Effector CD4-positive, alpha-beta T cell (primary cell): Measurements from ENCODE around the gene DOCK3.
"Not testable (repeated sequence)": the region's sequence is repeated elsewhere in the genome, so short reads cannot be mapped to it uniquely, and the experiment has no call there.

ENCODE experiments used
- DNase-seq: peaks from one replicate; pipeline ENCODE4 v3.0.0-alpha.2; 2020

The DOCK3 gene

GRCh38 chr3:50811893-50812292 lies 137.2 kb downstream of the DOCK3 start:
- no peak for DNase-seq

DNA sequence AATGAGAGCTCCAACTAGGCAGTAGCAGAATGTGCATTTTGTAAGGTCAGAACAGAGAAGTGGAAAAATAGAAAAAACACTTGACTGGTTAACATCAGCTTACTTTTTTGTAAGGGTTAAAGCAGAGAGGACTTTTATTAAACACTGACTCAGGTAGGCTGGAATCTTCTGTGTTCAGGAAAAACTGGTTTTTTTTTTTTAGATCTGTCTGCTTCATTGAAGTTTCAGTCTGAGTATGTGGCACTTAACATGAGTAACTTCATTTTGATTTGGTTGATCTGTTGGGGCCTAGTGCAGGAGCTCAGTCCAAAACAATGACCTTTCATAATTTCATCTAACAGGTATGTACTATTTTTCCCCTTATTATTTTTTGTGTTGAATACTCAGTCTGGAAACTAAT lies 141.1 kb downstream of the DOCK3 start:
- DNase-seq = no peak

DNA sequence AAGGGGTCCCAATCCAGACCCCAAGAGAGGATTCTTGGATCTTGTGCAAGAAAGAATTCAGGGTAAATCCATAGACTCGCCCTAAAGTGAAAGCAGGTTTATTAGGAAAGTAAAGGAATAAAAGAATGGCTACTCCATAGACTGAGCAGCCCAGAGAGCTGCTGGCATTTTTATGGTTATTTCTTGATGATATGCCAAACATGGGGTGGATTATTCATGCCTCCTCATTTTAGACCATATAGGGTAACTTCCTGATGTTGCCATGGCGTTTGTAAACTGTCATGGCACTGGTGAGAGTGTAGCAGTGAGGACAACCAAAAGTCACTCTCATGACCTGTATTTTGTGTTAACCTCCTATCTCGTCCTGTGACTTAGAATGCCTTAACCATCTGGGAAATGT lies 142.2 kb downstream of the DOCK3 start:
- no peak for DNase-seq

GRCh38 chr3:50817756-50818529 lies 143.2 kb downstream of the DOCK3 start:
- no peak for DNase-seq

DNA sequence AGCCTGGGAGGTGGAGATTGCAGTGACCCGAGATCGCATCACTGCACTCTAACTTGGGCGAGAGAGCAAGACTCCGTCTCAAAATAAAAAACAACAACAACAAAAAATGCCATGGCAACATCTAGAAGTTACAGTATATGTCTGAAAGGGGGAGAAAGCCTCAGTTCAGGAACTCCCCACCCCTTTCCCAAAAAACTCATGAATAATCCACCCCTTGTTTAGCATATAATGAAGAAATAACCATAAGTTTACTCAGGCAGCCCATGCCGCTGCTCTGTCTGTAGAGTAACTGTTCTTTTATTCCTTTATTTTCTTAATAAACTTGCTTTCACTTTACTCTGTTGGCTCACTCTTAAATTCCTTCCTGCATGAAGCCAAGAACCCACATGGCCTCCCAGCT lies 145.2 kb downstream of the DOCK3 start:
- DNase-seq = no peak

DNA sequence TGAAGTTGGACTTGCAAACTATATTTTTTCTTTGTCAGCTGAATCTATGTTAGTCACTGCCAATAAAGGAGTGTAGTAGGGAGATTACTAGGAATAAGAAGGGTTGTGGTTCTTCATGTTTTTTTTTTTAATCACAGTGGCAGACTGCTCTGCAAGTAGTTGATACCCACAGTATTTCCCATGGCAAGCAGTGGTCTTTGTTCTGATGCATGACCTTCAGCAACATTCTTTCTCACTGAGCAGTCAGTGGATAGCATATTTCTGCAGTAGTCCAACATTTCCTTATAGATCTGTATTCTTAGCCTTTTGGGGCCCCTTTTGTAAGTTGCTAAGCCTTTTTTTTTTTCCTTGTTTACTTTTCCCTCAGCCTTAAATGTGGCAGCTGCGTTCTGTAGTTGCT lies 151.1 kb downstream of the DOCK3 start:
- DNase-seq = no peak

DNA sequence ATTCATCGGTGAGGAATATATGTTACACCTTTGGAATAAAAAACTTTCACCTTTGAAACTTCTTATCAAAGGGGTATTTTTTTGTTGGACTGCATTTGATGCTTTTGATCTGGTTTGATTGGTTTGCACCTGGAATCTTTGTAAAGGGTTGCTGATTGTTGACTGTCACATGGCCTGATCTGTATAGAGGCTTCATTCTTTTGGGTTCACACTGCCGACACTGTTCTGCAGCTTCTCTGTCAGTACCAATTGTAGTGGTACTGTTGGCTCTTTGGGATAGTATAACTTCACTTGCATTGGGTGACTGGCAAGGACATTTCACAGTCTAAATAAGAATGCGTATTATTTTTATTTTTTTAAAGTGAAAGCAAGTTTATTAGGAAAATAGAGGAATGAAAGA lies 155.7 kb downstream of the DOCK3 start:
- DNase-seq = no peak

- DNase-seq = not testable (repeated sequence)
These were observed 156.3 kb downstream of the DOCK3 start for GRCh38 chr3:50831009-50831408.

DNA sequence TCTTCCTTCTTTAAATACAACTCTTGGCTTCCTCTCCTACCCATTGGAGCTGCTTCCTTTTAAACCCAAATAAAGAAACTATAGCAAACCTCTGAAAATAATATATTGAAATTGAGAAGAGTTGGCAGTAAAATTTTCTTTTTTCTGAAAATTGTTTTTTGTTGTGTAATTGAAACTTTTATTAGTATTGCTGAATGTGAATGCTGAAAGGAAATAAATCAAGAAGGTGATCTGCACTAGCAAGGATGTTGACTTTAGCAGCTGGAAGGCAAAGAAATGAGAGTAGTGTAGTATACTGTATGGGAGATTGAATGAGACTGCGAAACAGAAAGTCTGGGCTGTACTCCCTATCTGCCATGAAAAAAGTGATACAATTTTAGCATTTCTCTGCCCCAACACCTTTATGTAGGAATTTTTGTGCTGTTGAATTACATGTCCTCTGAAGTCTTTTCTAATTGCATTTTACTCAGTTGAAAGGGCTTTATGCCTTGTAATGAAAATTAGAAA lies 166.3 kb downstream of the DOCK3 start:
- DNase-seq = no peak

DNA sequence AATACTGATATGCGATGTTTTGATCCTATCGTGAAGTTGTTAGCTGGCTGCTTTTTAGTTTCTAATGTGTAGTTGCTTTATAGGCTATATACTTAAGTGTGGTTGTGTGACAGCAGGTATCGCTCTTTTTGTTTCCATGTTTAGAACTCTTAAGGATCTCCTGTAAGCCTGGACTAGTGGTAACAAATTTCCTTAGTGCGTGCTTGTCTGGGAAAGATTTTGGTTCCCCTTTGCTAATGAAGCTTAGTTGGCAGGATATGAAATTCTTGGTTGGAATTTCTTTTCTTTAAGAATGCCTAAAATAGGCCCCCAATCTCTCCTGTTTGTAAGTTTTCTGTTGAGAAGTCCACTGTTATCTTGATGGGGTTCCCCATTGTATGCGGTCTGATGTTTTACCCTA lies 173.6 kb downstream of the DOCK3 start:
- no peak for DNase-seq

GRCh38 chr3:50850639-50851511 lies 176.1 kb downstream of the DOCK3 start:
- no peak for DNase-seq

- DNase-seq = no peak
These were observed 179.2 kb downstream of the DOCK3 start for GRCh38 chr3:50853936-50854335.

DNA sequence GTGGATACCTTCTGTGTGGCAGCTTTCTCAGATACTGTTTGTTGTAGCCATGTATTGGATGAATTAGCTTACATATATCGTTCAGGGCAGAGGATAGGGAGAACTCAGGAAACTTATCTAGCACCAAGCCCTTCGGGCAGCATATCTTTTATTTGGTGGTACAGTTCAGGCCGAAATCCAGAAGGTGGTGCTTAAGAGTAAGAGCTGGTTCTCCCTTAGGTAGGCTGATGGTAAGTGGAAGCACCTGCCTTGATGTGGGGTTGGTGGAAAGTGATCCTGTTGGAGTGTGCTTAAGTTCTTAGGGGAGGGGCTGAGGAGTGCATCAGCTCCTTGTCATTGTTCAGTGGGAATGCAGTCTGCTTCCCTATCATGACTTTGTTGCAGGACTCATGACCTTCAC lies 187.5 kb downstream of the DOCK3 start:
- no peak for DNase-seq

DNA sequence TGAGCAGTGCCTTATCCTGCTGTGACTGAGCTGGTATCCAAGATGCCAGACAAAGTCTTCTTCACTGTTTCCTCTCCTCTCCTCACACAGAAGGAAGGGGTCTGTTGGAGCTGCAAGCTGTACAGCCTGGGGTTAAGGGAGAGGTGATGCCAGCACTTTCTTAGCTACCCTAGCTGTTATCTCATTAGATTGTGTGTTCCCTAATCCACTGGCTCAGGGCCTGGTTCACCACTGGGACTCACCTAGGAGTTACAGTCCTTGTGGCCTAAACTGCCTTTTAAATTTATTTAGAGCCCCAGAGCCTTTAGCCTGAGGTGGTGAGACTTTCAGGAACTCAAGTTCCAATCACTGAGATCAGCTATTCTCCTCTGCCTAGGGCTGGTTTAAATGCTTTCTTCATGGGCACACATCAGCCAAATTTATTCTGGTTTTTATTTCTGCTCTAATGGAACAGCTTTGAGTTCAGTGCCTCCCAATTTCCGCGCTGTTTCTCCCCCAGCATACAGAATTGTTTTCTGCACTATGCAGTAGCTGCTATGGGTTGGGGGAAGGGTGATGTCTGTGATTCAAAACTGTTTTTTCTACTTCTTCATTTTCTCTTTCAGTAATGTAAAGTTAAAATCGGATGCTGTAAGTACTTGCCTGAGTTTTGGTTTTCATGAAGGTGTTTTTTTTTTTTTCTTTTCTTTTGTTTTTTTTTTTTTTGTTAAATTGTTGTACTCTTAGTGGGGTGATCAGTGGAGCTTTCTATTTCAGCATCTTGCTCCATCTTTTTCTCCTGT lies 198.8 kb downstream of the DOCK3 start:
- no peak for DNase-seq

GRCh38 chr3:50874876-50875275 lies 200.1 kb downstream of the DOCK3 start:
- not testable (repeated sequence) for DNase-seq

DNA sequence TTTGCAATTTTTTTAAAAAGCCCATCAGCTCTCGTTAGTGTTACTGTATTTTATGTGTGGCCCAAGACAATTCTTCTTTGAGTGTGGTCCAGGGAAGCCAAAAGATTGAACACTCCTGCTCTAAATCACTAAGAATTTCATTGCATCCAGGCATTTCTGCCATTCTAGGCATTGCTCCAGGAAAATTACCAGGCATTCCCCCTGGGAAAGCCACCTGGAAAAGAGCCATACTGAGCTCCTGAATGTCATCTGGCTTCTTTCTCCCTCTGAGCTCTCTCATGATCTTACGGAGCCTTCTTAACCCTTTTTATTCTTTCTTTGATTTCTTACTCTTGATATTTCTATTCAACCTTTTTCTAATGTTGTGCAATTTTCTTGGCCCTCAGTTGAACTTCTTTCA lies 202.2 kb downstream of the DOCK3 start:
- DNase-seq = no peak

- not testable (repeated sequence) for DNase-seq
These were observed 208.0 kb downstream of the DOCK3 start for GRCh38 chr3:50882733-50883132.

DNA sequence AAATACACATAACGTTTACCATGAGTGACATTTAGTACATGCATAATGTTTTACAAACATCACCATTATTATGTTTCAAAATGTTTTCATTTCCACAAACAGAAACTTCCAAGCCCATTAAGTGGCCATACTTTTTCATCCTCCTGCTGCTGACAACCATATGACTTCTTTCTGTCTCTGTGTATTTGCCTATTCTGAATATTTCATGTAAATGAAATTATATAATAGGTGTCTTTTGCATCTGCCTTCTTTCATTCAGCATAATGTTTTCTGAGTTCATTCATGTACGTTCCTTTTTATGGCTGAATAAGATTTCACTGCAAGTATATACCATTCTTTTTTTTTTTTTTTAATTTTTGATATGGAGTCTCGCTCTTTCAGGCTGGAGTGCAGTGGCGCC lies 209.0 kb downstream of the DOCK3 start:
- no peak for DNase-seq

GRCh38 chr3:50885070-50885850 lies 210.5 kb downstream of the DOCK3 start:
- no peak for DNase-seq

DNA sequence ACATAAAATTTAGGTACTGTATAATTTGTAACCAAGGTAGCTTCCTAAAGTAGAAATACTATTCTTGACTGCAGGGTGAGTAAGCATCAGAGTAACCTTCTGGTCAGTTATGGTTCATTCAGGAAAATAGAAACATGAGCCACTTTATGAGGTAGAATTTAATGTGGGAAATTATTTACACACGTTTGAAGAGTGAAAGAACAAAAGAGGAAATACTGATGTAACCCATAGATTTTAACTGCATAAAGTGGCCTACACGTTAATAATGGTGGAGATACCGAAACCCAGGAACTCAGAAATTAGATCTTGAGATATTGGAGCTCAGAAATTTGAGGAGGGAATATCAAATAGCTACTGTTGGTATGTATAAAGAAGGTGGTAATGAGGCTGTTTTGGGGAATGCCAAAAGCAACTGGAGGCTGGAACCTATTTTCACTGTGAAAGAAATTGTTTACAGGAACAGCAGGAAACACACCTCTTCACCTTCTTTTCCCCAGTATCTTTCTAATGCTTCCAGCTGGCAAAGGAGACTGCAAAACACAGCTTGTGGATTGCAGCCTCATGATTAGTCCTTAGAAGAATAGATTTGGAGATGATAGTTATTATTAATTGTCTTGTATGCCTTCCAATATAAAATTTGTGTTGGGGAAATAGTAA lies 216.1 kb downstream of the DOCK3 start:
- DNase-seq = no peak

- not testable (repeated sequence) for DNase-seq
These were observed 226.4 kb downstream of the DOCK3 start for GRCh38 chr3:50901097-50901496.

DNA sequence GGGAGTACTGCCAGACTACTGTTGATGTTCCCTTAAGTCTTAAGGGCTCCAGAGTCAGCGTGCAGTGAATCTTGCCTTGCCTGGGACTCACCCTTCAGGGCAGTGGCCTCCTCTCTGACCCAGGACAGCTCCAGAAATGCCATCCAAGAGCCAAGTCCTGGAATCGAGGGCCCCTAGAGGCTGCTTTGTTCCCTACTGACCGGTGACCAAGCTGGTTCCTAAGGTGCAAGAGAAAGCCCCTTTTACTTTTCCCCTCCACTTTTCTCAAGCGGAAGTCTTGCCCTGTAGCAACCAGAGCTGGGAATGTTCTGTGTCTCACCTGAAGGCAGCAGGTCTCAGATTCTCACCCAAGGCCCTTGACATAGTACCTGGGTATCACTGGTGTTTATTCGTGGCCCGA lies 238.0 kb downstream of the DOCK3 start:
- DNase-seq = no peak
